HFFc6 (cell line): ENCODE data around the gene CHTF8. TPM values are rescaled to one million over a fixed set of nuclear protein-coding genes. Genes with fewer than 3 reads are reported as not detected.

Experiments used
- DNase-seq: peaks from one replicate; pipeline ENCODE4 v3.0.0-alpha.2; 2018
- H3K27ac Mint-ChIP-seq: 2 replicates; pipeline ENCODE4 v1.8.0; 2020; ENCODE audit warnings: mild to moderate bottlenecking, mixed read lengths
- H3K27me3 Mint-ChIP-seq: 2 replicates; pipeline ENCODE4 v1.8.0; 2021; ENCODE audit warnings: mild to moderate bottlenecking, moderate library complexity, mixed read lengths; ENCODE audit not compliant: insufficient read depth
- H3K36me3 Mint-ChIP-seq: 2 replicates; pipeline ENCODE4 v1.8.0; 2021; ENCODE audit warnings: low read depth, mixed read lengths
- H3K4me1 Mint-ChIP-seq: 2 replicates; pipeline ENCODE4 v1.8.0; 2020; ENCODE audit warnings: low read depth, mixed read lengths
- H3K4me3 Mint-ChIP-seq: 2 replicates; pipeline ENCODE4 v1.8.0; 2020; ENCODE audit warnings: mild to moderate bottlenecking, moderate library complexity, mixed read lengths
- H3K9me3 Mint-ChIP-seq: 2 replicates; pipeline ENCODE4 v1.8.0; 2020; ENCODE audit warnings: mild to moderate bottlenecking, mixed read lengths
- total RNA-seq, 6 experiments: library from RNA; stranded (reverse); fragmentation: NEBNext Ultra II Directional; extraction: Animal tissue kit (Norgen Biotek cat#: 25700); gene quantifications; 2 replicates in 1 of 6; 3 replicates in 5 of 6; pipeline ENCODE4 v1.2.3, GENCODE V29; 2021
- TF ChIP-seq, protein P1 (sequence below): fragments of 200-600 bp; sonication (generic); IDR thresholded peaks from 2 replicates; pipeline ENCODE4 v1.5.0; 2021; ENCODE audit warnings: antibody characterized with exemption, mild to moderate bottlenecking

Gene CHTF8
- total RNA-seq, 6 experiments from 2014 or later: 103 to 149 (median 125) TPM

DNA sequence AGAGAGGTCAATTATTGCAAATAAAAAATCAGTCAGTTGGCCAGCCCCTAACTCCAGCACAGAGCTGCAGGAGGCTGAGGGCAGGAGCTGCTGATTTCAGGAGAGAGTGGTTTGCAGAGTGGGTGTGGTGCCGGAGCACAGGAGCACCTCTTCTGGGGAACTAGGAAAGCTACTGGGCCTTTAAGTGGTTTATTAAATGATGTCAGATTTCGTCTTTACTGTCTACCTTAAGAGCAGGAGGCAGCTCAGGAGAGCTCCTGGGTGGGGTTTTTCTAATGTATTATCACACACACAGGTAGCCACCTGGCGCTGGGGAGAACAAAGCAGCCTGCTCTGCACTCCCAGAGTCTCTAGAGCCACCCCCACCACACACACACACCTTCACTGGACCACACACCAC, 38.4 kb downstream of the CHTF8 start:
- H3K9me3 Mint-ChIP-seq: no peaks in the 10 kb centered on the region
- DNase-seq: no peak
- TF ChIP-seq, protein P1, sequence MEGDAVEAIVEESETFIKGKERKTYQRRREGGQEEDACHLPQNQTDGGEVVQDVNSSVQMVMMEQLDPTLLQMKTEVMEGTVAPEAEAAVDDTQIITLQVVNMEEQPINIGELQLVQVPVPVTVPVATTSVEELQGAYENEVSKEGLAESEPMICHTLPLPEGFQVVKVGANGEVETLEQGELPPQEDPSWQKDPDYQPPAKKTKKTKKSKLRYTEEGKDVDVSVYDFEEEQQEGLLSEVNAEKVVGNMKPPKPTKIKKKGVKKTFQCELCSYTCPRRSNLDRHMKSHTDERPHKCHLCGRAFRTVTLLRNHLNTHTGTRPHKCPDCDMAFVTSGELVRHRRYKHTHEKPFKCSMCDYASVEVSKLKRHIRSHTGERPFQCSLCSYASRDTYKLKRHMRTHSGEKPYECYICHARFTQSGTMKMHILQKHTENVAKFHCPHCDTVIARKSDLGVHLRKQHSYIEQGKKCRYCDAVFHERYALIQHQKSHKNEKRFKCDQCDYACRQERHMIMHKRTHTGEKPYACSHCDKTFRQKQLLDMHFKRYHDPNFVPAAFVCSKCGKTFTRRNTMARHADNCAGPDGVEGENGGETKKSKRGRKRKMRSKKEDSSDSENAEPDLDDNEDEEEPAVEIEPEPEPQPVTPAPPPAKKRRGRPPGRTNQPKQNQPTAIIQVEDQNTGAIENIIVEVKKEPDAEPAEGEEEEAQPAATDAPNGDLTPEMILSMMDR: no peak
- peaks cover 6% of the 10 kb centered on the region; the same call in 1 of the 2 replicates for H3K4me1 Mint-ChIP-seq
- H3K36me3 Mint-ChIP-seq: no peaks in the 10 kb centered on the region
- H3K4me3 Mint-ChIP-seq: no peak overlapping the region
- H3K27ac Mint-ChIP-seq: no peak overlapping the region
- H3K27me3 Mint-ChIP-seq: peaks cover 3% of the 10 kb centered on the region; the same call in 1 of the 2 replicates

DNA sequence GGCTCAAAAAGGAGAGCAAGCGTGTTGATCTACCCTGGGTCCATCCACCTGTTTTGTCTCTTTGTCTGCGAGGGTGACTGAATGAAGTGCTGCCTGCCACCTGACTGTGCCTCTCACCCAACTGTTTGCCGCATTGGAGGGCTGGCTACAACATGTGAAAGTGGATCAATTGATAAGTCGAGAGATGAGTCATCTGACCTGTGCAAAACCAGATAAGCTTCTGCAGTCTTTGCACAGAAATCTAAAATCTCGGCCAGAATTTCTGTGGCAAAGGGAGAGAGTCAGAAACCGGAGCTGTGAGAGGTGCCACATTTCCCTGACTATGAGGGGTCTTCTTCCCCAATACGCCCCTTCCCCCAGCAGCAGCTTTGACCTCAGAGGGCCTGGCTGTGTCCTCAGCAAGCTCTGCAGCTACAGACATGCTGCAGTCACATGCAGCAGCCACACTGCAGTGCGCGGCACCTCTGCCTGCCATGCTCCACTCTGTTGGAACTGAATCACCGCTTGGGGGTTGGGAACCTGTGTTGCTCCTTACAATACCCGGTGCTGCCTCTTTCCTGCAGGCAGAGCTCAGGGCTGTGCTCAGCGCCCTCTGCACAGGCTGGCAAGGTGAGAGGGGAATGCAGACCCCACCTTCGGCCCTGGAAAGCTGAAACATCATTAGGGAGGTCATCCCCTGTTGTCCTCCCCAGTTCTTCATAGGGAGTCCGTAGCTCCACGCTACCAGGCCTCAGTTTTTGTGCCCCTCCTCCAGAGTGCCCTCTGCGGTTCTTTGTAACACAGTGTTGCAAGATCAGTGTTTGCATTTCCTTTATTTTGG, 43.1 kb downstream of the CHTF8 start:
- Mint-ChIP-seq H3K27me3 (no peaks in the 10 kb centered on the region), H3K4me1 (peaks cover 17% of the 10 kb centered on the region), H3K36me3 (no peaks in the 10 kb centered on the region; the same call in 1 of the 2 replicates), H3K9me3 (no peaks in the 10 kb centered on the region), H3K27ac (no peak overlapping the region), H3K4me3 (no peak overlapping the region)
- DNase-seq: no peak
- TF ChIP-seq, protein P1: no peak

DNA sequence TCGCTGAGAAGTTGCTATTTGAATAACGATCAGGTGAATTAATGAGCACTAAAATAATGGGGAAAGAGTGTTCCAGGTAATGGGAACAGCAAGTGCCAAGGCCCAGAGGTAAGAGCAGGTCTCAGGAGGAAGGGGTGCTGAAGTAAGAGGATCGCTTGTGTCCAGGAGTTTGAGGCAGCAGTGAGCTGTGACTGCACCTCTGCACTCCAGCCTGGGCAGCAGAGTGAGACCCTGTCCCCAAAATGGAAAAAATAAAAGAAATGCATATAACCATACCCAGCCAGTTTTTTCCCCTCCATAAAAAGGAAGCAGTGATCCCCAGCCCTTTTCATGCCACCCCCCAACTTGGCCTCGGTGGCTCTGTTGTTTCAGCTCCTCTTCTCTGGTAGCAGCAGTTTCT, 43.7 kb downstream of the CHTF8 start:
- Mint-ChIP-seq H3K4me3 (no peak overlapping the region), H3K4me1 (peaks cover 23% of the 10 kb centered on the region), H3K36me3 (no peaks in the 10 kb centered on the region; the same call in 1 of the 2 replicates), H3K9me3 (no peaks in the 10 kb centered on the region), H3K27ac (no peak overlapping the region), H3K27me3 (no peaks in the 10 kb centered on the region)
- TF ChIP-seq, protein P1: no peak
- no peak for DNase-seq

DNA sequence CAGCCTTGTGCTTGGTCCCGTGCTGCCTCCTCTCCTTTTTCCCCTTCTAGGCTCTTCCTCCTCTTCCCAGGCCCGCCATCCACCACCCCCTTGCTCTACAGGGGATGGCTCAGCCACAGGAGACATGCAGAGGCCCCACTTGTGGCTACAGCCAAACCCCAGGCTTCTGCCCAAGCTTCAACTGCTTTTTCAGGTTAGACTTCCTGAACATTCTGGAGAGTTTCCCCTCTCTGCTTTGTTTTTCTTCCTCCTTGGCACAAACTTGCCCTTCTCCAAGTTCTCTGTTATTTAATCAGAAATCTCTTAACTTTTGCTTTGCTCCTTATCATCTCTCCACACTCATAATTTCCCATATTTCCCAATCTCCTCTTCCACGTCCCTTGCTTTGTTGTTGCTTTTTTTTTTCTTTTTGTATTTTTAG, 45.2 kb downstream of the CHTF8 start:
- Mint-ChIP-seq H3K27me3 (no peaks in the 10 kb centered on the region), H3K4me1 (peaks cover 25% of the 10 kb centered on the region), H3K9me3 (no peaks in the 10 kb centered on the region), H3K36me3 (no peaks in the 10 kb centered on the region; the same call in 1 of the 2 replicates), H3K4me3 (no peak overlapping the region), H3K27ac (no peak overlapping the region)
- TF ChIP-seq, protein P1: no peak
- DNase-seq: no peak

DNA sequence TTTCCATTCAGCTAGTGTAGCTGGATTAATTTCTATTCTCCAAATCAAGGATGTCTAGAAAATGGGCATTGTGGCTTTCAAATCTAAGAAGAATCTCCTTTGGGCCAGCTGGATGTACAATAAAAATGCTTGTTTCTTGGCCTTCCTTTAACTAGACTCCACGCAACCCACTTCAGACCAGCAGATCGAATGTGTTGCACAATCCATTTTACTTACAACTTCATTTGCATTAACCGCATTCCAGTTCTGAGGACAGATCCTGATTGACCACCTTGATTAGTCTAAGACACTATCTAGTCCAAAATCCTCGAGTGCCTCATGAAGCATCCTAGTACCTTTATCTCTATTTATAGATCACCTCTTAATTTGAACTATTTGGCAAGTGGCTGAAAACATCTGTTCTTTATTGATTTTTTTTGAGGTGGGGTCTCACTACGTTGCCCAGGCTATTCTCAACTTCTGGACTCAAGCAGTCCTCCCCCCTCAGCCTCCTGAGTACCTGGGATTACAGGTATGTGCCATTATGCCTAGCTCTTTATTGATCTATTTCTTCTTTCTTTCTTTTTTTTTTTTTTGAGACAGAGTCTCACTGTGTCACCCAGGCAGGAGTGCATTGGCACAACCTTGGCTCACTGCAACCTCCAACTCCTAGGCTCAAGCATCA, 47.2 kb downstream of the CHTF8 start:
- no peak overlapping the region for H3K4me3 Mint-ChIP-seq
- TF ChIP-seq, protein P1: no peak
- no peaks in the 10 kb centered on the region; the same call in 1 of the 2 replicates for H3K36me3 Mint-ChIP-seq
- H3K4me1 Mint-ChIP-seq: peaks cover 25% of the 10 kb centered on the region
- H3K27me3 Mint-ChIP-seq: no peaks in the 10 kb centered on the region
- no peaks in the 10 kb centered on the region for H3K9me3 Mint-ChIP-seq
- no peak overlapping the region for H3K27ac Mint-ChIP-seq
- no peak for DNase-seq
